IMR-90 (cell line): ENCODE data around the gene PXN. TPM values are rescaled to one million over a fixed set of nuclear protein-coding genes. Genes with fewer than 3 reads are reported as not detected.

Experiments used
- ATAC-seq: fragments of 200-7000 bp; cut with Tn5 transposase; 2 replicates; pipeline ENCODE4 v1.9.1; 2020; ENCODE audit warnings: low read depth, mild to moderate bottlenecking, moderate library complexity
- BruUV-seq: library from RNA; stranded (reverse); fragments of 400-500 nt; replicated peaks from 2 replicates; lab custom pipeline; 2021; lab: Mats Ljungman, UMichigan
- CTCF ChIA-PET: fragments of 300-600 bp; formaldehyde crosslinking; extraction: SDS; loops from one replicate; lab custom pipeline; 2021; ENCODE audit warnings: antibody characterized with exemption; lab: Yijun Ruan, JAX
- POLR2A ChIA-PET: fragments of 300-600 bp; sonication (Branson Sonifier 250); formaldehyde crosslinking; loops from one replicate; lab custom pipeline; 2022; ENCODE audit warnings: antibody characterized with exemption; ENCODE audit not compliant: unreplicated experiment; lab: Charles Lee
- DNase-seq: peaks from one replicate; pipeline ENCODE4 v3.0.0; 2013
- H2AFZ ChIP-seq: replicated peaks from 2 replicates; pipeline ENCODE3; 2013; ENCODE audit warnings: low read length, mild to moderate bottlenecking; ENCODE audit not compliant: poor library complexity
- H2AK5ac ChIP-seq: 2 replicates; pipeline ENCODE4 v1.6.1; 2013; ENCODE audit warnings: low read depth, low read length, inconsistent platforms
- H2AK9ac ChIP-seq: replicated peaks from 2 replicates; pipeline ENCODE3; 2013; ENCODE audit warnings: mild to moderate bottlenecking, low read depth, low read length, moderate library complexity; ENCODE audit not compliant: poor library complexity
- H2BK120ac ChIP-seq: 2 replicates; pipeline ENCODE4 v1.6.1; 2013; ENCODE audit warnings: low read depth, low read length, inconsistent platforms
- H2BK15ac ChIP-seq: 3 replicates; pipeline ENCODE4 v1.6.1; 2013; ENCODE audit warnings: low read depth, low read length, inconsistent platforms
- H2BK20ac ChIP-seq: 2 replicates; pipeline ENCODE4 v1.6.1; 2013; ENCODE audit warnings: low read depth, mild to moderate bottlenecking, inconsistent platforms, low read length, moderate library complexity
- H2BK5ac ChIP-seq: 2 replicates; pipeline ENCODE4 v1.6.1; 2013; ENCODE audit warnings: mild to moderate bottlenecking, low read depth, low read length, inconsistent platforms; ENCODE audit not compliant: poor library complexity, severe bottlenecking
- H3K14ac ChIP-seq: replicated peaks from 2 replicates; pipeline ENCODE4 v1.6.1; 2013; ENCODE audit warnings: low read depth, low read length, inconsistent platforms
- H3K18ac ChIP-seq: 2 replicates; pipeline ENCODE4 v1.6.1; 2013; ENCODE audit warnings: low read depth, low read length, control low read depth
- H3K23ac ChIP-seq: 2 replicates; pipeline ENCODE4 v1.6.1; 2013; ENCODE audit warnings: low read depth, low read length, inconsistent platforms
- H3K27ac ChIP-seq: 2 replicates; pipeline ENCODE4 v1.5.1; 2013; ENCODE audit warnings: mild to moderate bottlenecking, control low read depth, low read length; ENCODE audit not compliant: insufficient read depth
- H3K27me3 ChIP-seq: 2 replicates; pipeline ENCODE4 v1.6.1; 2013; ENCODE audit warnings: low read length; ENCODE audit not compliant: control insufficient read depth, insufficient read depth
- H3K36me3 ChIP-seq: 2 replicates; pipeline ENCODE4 v1.6.1; 2013; ENCODE audit warnings: low read length, mixed read lengths; ENCODE audit not compliant: control insufficient read depth, insufficient read depth
- H3K4ac ChIP-seq: 2 replicates; pipeline ENCODE4 v1.6.1; 2013; ENCODE audit warnings: low read depth, low read length, inconsistent platforms
- H3K4me1 ChIP-seq: 2 replicates; pipeline ENCODE4 v1.6.1; 2013; ENCODE audit warnings: low read length, mixed read lengths; ENCODE audit not compliant: control insufficient read depth, insufficient read depth
- H3K4me2 ChIP-seq: 2 replicates; pipeline ENCODE4 v1.6.1; 2013; ENCODE audit warnings: low read depth, mild to moderate bottlenecking, control low read depth, low read length, moderate library complexity
- H3K4me3 ChIP-seq: 2 replicates; pipeline ENCODE4 v1.5.1; 2013; ENCODE audit warnings: low read depth, mild to moderate bottlenecking, control low read depth, low read length, moderate library complexity; ENCODE audit not compliant: insufficient read depth
- H3K56ac ChIP-seq: 2 replicates; pipeline ENCODE4 v1.6.1; 2013; ENCODE audit warnings: low read length, inconsistent platforms; ENCODE audit not compliant: insufficient read depth; ENCODE audit errors: extremely low read depth
- H3K79me1 ChIP-seq, 2 experiments: 2 replicates each; pipeline ENCODE4 v1.6.1; 2013; ENCODE audit warnings: low read length in 2 of 2, inconsistent platforms in 1 of 2, low read depth in 1 of 2
- H3K9ac ChIP-seq: 2 replicates; pipeline ENCODE4 v1.6.1; 2013; ENCODE audit warnings: low read depth, low read length, control low read depth
- H3K9me1 ChIP-seq: 2 replicates; pipeline ENCODE4 v1.6.1; 2013; ENCODE audit warnings: low read length, inconsistent platforms; ENCODE audit not compliant: insufficient read depth
- H3K9me3 ChIP-seq: 2 replicates; pipeline ENCODE4 v1.6.1; 2013; ENCODE audit warnings: low read length; ENCODE audit not compliant: control insufficient read depth, insufficient read depth
- H4K20me1 ChIP-seq: 2 replicates; pipeline ENCODE4 v1.6.1; 2013; ENCODE audit warnings: low read length, inconsistent platforms; ENCODE audit not compliant: insufficient read depth
- H4K5ac ChIP-seq: 2 replicates; pipeline ENCODE4 v1.6.1; 2013; ENCODE audit warnings: mild to moderate bottlenecking, low read depth, low read length, control low read depth
- H4K8ac ChIP-seq, 2 experiments: 2 replicates each; pipeline ENCODE4 v1.6.1; 2013; ENCODE audit warnings: low read depth in 2 of 2, low read length in 2 of 2, control low read depth in 1 of 2, inconsistent platforms in 1 of 2
- H4K91ac ChIP-seq: 2 replicates; pipeline ENCODE4 v1.6.1; 2013; ENCODE audit warnings: low read depth, low read length, inconsistent platforms; ENCODE audit not compliant: insufficient read depth
- CEBPB ChIP-seq: IDR thresholded peaks from 2 replicates; pipeline ENCODE4 v1.6.1; 2012; ENCODE audit warnings: low read depth, low read length, improper control_type of control experiment
- CHD1 ChIP-seq: IDR thresholded peaks from 2 replicates; pipeline ENCODE4 v1.6.1; 2012; ENCODE audit warnings: low read depth, low read length, improper control_type of control experiment
- FOS ChIP-seq: fragments of 150-350 bp; IDR thresholded peaks from 2 replicates; pipeline ENCODE4 v1.6.1; 2016; ENCODE audit warnings: low read depth, low read length
- MXI1 ChIP-seq: IDR thresholded peaks from 2 replicates; pipeline ENCODE4 v1.6.1; 2012; ENCODE audit warnings: low read depth, mild to moderate bottlenecking, low read length, moderate library complexity, borderline replicate concordance
- POLR2A ChIP-seq: IDR thresholded peaks from 2 replicates; pipeline ENCODE4 v1.6.1; 2012; ENCODE audit warnings: mild to moderate bottlenecking, low read depth, low read length
- SMC3 ChIP-seq: fragments of 150-350 bp; IDR thresholded peaks from 2 replicates; pipeline ENCODE4 v1.6.1; 2016; ENCODE audit warnings: low read depth, mild to moderate bottlenecking, antibody characterized with exemption, low read length, moderate library complexity
- WGBS, 2 experiments: methylation state at CpG; one replicate each; pipeline versions ENCODE4 v1.1.5 to v1.1.7; 2013; ENCODE audit warnings: missing lambda C conversion rate in 2 of 2; ENCODE audit not compliant: insufficient read length in 1 of 2; ENCODE audit errors: extremely low coverage in 2 of 2; 5-methylcytosine and 5-hydroxymethylcytosine counted together
- dilution Hi-C: fragments of 300-500 bp; cut with HindIII; formaldehyde crosslinking; loops from one replicate; pipeline ENCODE4 v1.14.3; 2018; ENCODE audit warnings: low sequenced_read_pairs; ENCODE audit not compliant: unreplicated experiment
- in situ Hi-C: fragments of 300-500 bp; cut with MboI; formaldehyde crosslinking; loops from 3 replicates; pipeline ENCODE4 v1.14.3; 2019; ENCODE audit warnings: low sequenced_read_pairs, inconsistent platforms, mixed read lengths
- intact Hi-C: fragments of 100-400 bp; cut with micrococcal nuclease; formaldehyde crosslinking; loops from 2 replicates; pipeline ENCODE4 v1.10.0; 2022
- polyA plus RNA-seq, 3 experiments: library from polyadenylated mRNA; depleted of rRNA; stranded (reverse); fragments of >200 nt; gene quantifications; 2 replicates each; pipeline ENCODE4 v1.2.3, GENCODE V29; 2012; ENCODE audit warnings: low replicate concordance in 1 of 3
- total RNA-seq: library from RNA; depleted of rRNA; stranded (reverse); fragments of >200 nt; gene quantifications from 2 replicates; pipeline ENCODE4 v1.2.3, GENCODE V29; 2012
- TF ChIP-seq, protein P1 (sequence below): fragments of 150-350 bp; IDR thresholded peaks from 2 replicates; pipeline ENCODE4 v1.6.1; 2017; ENCODE audit warnings: mild to moderate bottlenecking, antibody characterized with exemption, low read length, low read depth

The PXN gene
- total and polyA plus RNA-seq, 2 of the 4 experiments (the other 2 are of a cell fraction), result 46.6 to 134 TPM

DNA sequence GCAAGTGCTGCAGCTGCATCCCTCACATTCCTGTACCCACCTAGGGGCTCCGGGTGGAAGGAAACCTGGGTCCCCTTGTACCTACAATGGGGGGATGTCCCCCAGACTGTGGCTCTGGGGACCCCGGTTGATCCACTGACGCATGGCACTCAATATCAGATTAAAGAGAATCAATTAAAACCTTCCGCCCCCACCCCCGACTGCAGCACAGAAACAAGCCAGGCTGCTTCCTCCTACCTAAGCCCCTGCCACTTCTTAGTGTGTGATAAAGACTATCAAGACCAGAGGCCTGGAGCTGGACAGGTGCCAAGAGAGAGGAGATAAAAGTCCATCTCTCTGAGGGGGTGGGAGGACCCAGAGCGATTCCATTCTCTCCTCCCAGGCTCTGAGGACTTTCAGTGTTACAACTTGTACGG is 36.5 kb downstream of the PXN start:
- peaks cover 3 to 81% of the 10 kb centered on the region in 2 experiments; a peak in 3 of 4 replicates for H3K79me1 ChIP-seq
- H3K36me3 ChIP-seq, result peaks cover 5% of the 10 kb centered on the region
- H2BK20ac ChIP-seq, result peak overlapping the region; percentile 99
- no TSS peak for BruUV-seq
- H3K56ac ChIP-seq, result peak overlapping the region; percentile 99; the same call in 1 of the 2 replicates
- H3K4ac ChIP-seq, result peak overlapping the region; percentile 100
- peaks cover 37% of the 10 kb centered on the region for H4K20me1 ChIP-seq
- no peak overlapping the region for H3K4me3 ChIP-seq
- H4K8ac ChIP-seq, result peak overlapping the region; percentile 96 to 97
- no peaks in the 10 kb centered on the region for H3K27me3 ChIP-seq
- peak overlapping the region; percentile 99 for H3K14ac ChIP-seq
- H2AK9ac ChIP-seq, result peak overlapping the region; percentile 97
- peak overlapping the region; percentile 100 for H2BK120ac ChIP-seq
- peak overlapping the region; percentile 100 for H4K91ac ChIP-seq
- peaks cover 20% of the 10 kb centered on the region for H3K9me1 ChIP-seq
- H4K5ac ChIP-seq, result peak overlapping the region; percentile 69
- H3K9me3 ChIP-seq, result no peaks in the 10 kb centered on the region
- H3K18ac ChIP-seq, result peak overlapping the region; percentile 69
- intact Hi-C loops, result no loop called here
- DNase-seq (no peak), ATAC-seq (no peak)
- H3K23ac ChIP-seq, result peak overlapping the region; percentile 100
- peak overlapping the region; percentile 97 for H2BK5ac ChIP-seq
- peaks cover 59% of the 10 kb centered on the region for H3K4me1 ChIP-seq
- peak overlapping the region; percentile 99; the same call in 2 of the 3 replicates for H2BK15ac ChIP-seq
- in situ Hi-C loops, result loop anchor here (5.0 kb wide), 1 partner anchor 33 kb away; no protein-coding TSS in a partner anchor
- H3K27ac ChIP-seq, result peak overlapping the region; percentile 93
- dilution Hi-C loops, result no loop called here
- no CpG with 5 or more reads among the region's 7 CpGs for WGBS, 2 experiments
- H2AK5ac ChIP-seq, result peak overlapping the region; percentile 100
- TF ChIP-seq SMC3, result no peak
- no peak for TF ChIP-seq CEBPB
- no peak for TF ChIP-seq POLR2A
- TF ChIP-seq, protein P1, sequence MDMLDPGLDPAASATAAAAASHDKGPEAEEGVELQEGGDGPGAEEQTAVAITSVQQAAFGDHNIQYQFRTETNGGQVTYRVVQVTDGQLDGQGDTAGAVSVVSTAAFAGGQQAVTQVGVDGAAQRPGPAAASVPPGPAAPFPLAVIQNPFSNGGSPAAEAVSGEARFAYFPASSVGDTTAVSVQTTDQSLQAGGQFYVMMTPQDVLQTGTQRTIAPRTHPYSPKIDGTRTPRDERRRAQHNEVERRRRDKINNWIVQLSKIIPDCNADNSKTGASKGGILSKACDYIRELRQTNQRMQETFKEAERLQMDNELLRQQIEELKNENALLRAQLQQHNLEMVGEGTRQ, result no peak
- TF ChIP-seq MXI1, result no peak
- TF ChIP-seq CHD1, result no peak
- TF ChIP-seq FOS, result no peak
- ChIA-PET CTCF (interaction anchor here (1.2 to 7.8 kb wide), 7 partner anchors 10 to 70 kb away, joined by 3 to 116 read pairs (median 8); partner anchors contain the start of gene PXN), POLR2A (interaction anchor here (2.5 to 4.3 kb wide), 4 partner anchors 28 to 63 kb away, joined by 13 to 39 read pairs (median 30); partner anchors contain the start of genes PXN, RNU4-1, RNU4-2 and RPLP0)
- H3K9ac ChIP-seq, result peak overlapping the region; percentile 62
- H3K4me2 ChIP-seq, result peak overlapping the region; percentile 16; the same call in 1 of the 2 replicates
- H2AFZ ChIP-seq, result no peak overlapping the region
